Large intestine (tissue), 12 donors: ENCODE data around the gene DPP9. TPM values are rescaled to one million over a fixed set of nuclear protein-coding genes. Genes with fewer than 3 reads are reported as not detected.

Source experiments
- DNase-seq, 2 donors: peaks; one replicate each; pipeline versions ENCODE4 v3.0.0 to v3.0.0-alpha.2; 2013
- H3K27ac ChIP-seq: one replicate; pipeline ENCODE4 v1.5.1; 2013; ENCODE audit warnings: low read length
- H3K27me3 ChIP-seq: 2 replicates; pipeline ENCODE4 v1.6.1; 2013; ENCODE audit warnings: low read length; ENCODE audit not compliant: control insufficient read depth, insufficient read depth
- H3K36me3 ChIP-seq: 2 replicates; pipeline ENCODE4 v1.6.1; 2013; ENCODE audit warnings: low read length; ENCODE audit not compliant: control insufficient read depth, insufficient read depth
- H3K4me1 ChIP-seq: one replicate; pipeline ENCODE4 v1.6.1; 2013; ENCODE audit warnings: low read length; ENCODE audit not compliant: control insufficient read depth, insufficient read depth
- H3K4me3 ChIP-seq: one replicate; pipeline ENCODE4 v1.5.1; 2013; ENCODE audit warnings: low read length
- H3K9me3 ChIP-seq: one replicate; pipeline ENCODE4 v1.6.1; 2013; ENCODE audit warnings: mild to moderate bottlenecking, low read depth, low read length, moderate library complexity; ENCODE audit not compliant: control insufficient read depth
- WGBS: methylation state at CpG from one replicate; pipeline ENCODE4 v1.1.5; 2013; ENCODE audit warnings: low lambda C conversion rate; ENCODE audit not compliant: insufficient coverage; 5-methylcytosine and 5-hydroxymethylcytosine counted together
- long read RNA-seq, 11 donors: transcript quantifications; one replicate each; lab custom pipeline, GENCODE V29; 2026
- polyA plus RNA-seq: library from polyadenylated mRNA; unstranded; fragments of 120-200 nt; gene quantifications from one replicate; pipeline ENCODE4 v1.2.1, GENCODE V29; 2013

The DPP9 gene
- polyA plus RNA-seq = 34.7 TPM
- long read RNA-seq, donor 1 = 0 reads
- long read RNA-seq, donor 2, partial matches to known transcripts = 0 of 1 reads
- long read RNA-seq, donor 2, other reads (novel, unspliced or antisense) = 0 of 1 reads
- long read RNA-seq, donor 3 = 0 reads
- long read RNA-seq, donor 4 = 0 reads
- long read RNA-seq, donor 5, full-length matches to known transcripts = 1 of 1 reads
- long read RNA-seq, donor 5, partial matches to known transcripts = 0 of 1 reads
- long read RNA-seq, donor 5, other reads (novel, unspliced or antisense) = 0 of 1 reads
- long read RNA-seq, donor 6, full-length matches to known transcripts = 4 of 4 reads
- long read RNA-seq, donor 6, partial matches to known transcripts = 0 of 4 reads
- long read RNA-seq, donor 6, other reads (novel, unspliced or antisense) = 0 of 4 reads
- long read RNA-seq, donor 7 = 0 reads
- long read RNA-seq, donor 8 = 0 reads
- long read RNA-seq, donor 9 = 0 reads
- long read RNA-seq, donor 10, full-length matches to known transcripts = 2 of 2 reads
- long read RNA-seq, donor 10, partial matches to known transcripts = 0 of 2 reads
- long read RNA-seq, donor 10, other reads (novel, unspliced or antisense) = 0 of 2 reads
- long read RNA-seq, donor 11 = 0 reads

GRCh38 chr19:4723595-4724514 lies at the start of gene DPP9:
Gene DPP9 (minus strand): TSS chr19:4723842. CDS start chr19:4719906, 3,936 bp downstream.
- H3K27me3 ChIP-seq = no peaks in the 10 kb centered on the region
- peak within 1 kb of the TSS; percentile 70 for H3K27ac ChIP-seq
- peaks cover 5% of the 10 kb centered on the region for H3K4me1 ChIP-seq
- peaks cover 28% of the 10 kb centered on the region for H3K36me3 ChIP-seq
- no peaks in the 10 kb centered on the region for H3K9me3 ChIP-seq
- H3K4me3 ChIP-seq = peak within 1 kb of the TSS; percentile 97
- whole genome bisulfite sequencing = no CpG with 5 or more reads among the region's 79 CpGs
- peak; percentile 99 for DNase-seq

GRCh38 chr19:4773047-4773640 lies 49.5 kb upstream of the DPP9 start:
- no CpG with 5 or more reads among the region's 9 CpGs for WGBS

DNA sequence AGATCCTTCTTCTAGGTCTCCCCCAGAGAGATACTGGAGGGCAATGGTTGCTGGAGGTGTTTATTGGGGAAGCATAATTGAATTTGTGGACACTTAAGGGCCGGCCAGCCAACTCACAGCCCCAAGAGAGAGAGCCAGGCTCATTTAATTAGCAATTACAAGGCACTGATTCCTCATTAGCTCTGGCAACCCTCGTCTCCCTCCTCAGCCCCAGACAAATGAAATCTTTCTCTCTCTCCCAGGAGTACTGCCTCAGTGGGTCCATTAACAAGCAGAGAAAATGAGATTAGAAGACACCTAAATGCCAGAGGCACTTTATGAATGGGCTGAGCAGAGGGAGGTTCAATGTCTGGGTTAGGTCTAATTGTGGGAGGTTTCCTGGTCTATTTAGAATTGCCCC lies 48.9 kb upstream of the DPP9 start:
- no peak for DNase-seq
- Histone ChIP-seq H3K36me3 (no peaks in the 10 kb centered on the region), H3K9me3 (no peaks in the 10 kb centered on the region), H3K4me1 (no peaks in the 10 kb centered on the region), H3K27me3 (peaks cover 9% of the 10 kb centered on the region), H3K27ac (no peak overlapping the region), H3K4me3 (no peak overlapping the region)
- WGBS = no CpG with 5 or more reads among the region's 2 CpGs

More at GRCh38 chr19:4773047-4773640, 49.5 kb upstream of the DPP9 start:
- no peak overlapping the region for H3K27ac ChIP-seq
- H3K27me3 ChIP-seq = peaks cover 9% of the 10 kb centered on the region
- no peak overlapping the region for H3K4me3 ChIP-seq
- no peaks in the 10 kb centered on the region for H3K36me3 ChIP-seq
- no peak for DNase-seq
- no peaks in the 10 kb centered on the region for H3K9me3 ChIP-seq
- H3K4me1 ChIP-seq = no peaks in the 10 kb centered on the region

GRCh38 chr19:4768934-4769777 lies 45.5 kb upstream of the DPP9 start:
- H3K27ac ChIP-seq = no peak overlapping the region
- WGBS = 0% methylated on average over 4 of the region's 37 CpGs
- peak overlapping the region; percentile 19 for H3K4me3 ChIP-seq
- no peaks in the 10 kb centered on the region for H3K9me3 ChIP-seq
- DNase-seq = peak; percentile 79 to 85
- H3K27me3 ChIP-seq = peaks cover 6% of the 10 kb centered on the region
- no peaks in the 10 kb centered on the region for H3K4me1 ChIP-seq
- H3K36me3 ChIP-seq = no peaks in the 10 kb centered on the region

- no peak overlapping the region for H3K4me3 ChIP-seq
- no peaks in the 10 kb centered on the region for H3K36me3 ChIP-seq
- WGBS = no CpG with 5 or more reads among the region's 5 CpGs
- peaks cover 4% of the 10 kb centered on the region for H3K9me3 ChIP-seq
- peaks cover 11% of the 10 kb centered on the region for H3K4me1 ChIP-seq
- no peak for DNase-seq
- H3K27ac ChIP-seq = no peak overlapping the region
- H3K27me3 ChIP-seq = no peaks in the 10 kb centered on the region
Observed at GRCh38 chr19:4764393-4764660, 40.7 kb upstream of the DPP9 start.

- H3K27ac ChIP-seq = no peak overlapping the region
- H3K4me1 ChIP-seq = peaks cover 14% of the 10 kb centered on the region
- no peaks in the 10 kb centered on the region for H3K27me3 ChIP-seq
- H3K36me3 ChIP-seq = no peaks in the 10 kb centered on the region
- DNase-seq = no peak
- no peak overlapping the region for H3K4me3 ChIP-seq
- WGBS = no CpG with 5 or more reads among the region's 6 CpGs
- H3K9me3 ChIP-seq = peaks cover 4% of the 10 kb centered on the region
Observed at GRCh38 chr19:4763021-4763420, 39.4 kb upstream of the DPP9 start.

GRCh38 chr19:4760285-4760650 lies 36.6 kb upstream of the DPP9 start:
- WGBS = no CpG with 5 or more reads among the region's 10 CpGs
- Histone ChIP-seq H3K36me3 (no peaks in the 10 kb centered on the region), H3K27me3 (no peaks in the 10 kb centered on the region), H3K27ac (no peak overlapping the region), H3K9me3 (peaks cover 4% of the 10 kb centered on the region), H3K4me3 (peak overlapping the region; percentile 14), H3K4me1 (peaks cover 14% of the 10 kb centered on the region)
- DNase-seq = no peak

GRCh38 chr19:4759388-4760284 lies 36.0 kb upstream of the DPP9 start:
- no peak overlapping the region for H3K27ac ChIP-seq
- DNase-seq = peak; percentile 98 to 99
- no peaks in the 10 kb centered on the region for H3K27me3 ChIP-seq
- H3K9me3 ChIP-seq = peaks cover 4% of the 10 kb centered on the region
- 0% methylated on average over 5 of the region's 53 CpGs for WGBS
- no peaks in the 10 kb centered on the region for H3K36me3 ChIP-seq
- H3K4me3 ChIP-seq = peak overlapping the region; percentile 14
- H3K4me1 ChIP-seq = peaks cover 14% of the 10 kb centered on the region

- Histone ChIP-seq H3K27me3 (no peaks in the 10 kb centered on the region), H3K4me1 (peaks cover 14% of the 10 kb centered on the region)
Observed at GRCh38 chr19:4758659-4759058, 35.0 kb upstream of the DPP9 start.

More at GRCh38 chr19:4758659-4759058, 35.0 kb upstream of the DPP9 start:
- no peak for DNase-seq
- Histone ChIP-seq H3K27ac (no peak overlapping the region), H3K4me3 (no peak overlapping the region), H3K36me3 (no peaks in the 10 kb centered on the region), H3K9me3 (peaks cover 4% of the 10 kb centered on the region)
- no CpG with 5 or more reads among the region's 5 CpGs for WGBS
